HG02884 (cell line): Measurements from ENCODE around the gene FGFR2.
"Not testable (repeated sequence)": the region's sequence is repeated elsewhere in the genome, so short reads cannot be mapped to it uniquely, and the experiment has no call there.

Experiments
- ATAC-seq: cut with Tn5 transposase; IDR thresholded peaks from one replicate; pipeline ENCODE4 v1.9.1; 2021; ENCODE audit warnings: mild to moderate bottlenecking, moderate library complexity; ENCODE audit not compliant: unreplicated experiment

Gene FGFR2

GRCh38 chr10:121556455-121556854 lies 41.8 kb downstream of the FGFR2 start:
- ATAC-seq, result no peak

- ATAC-seq, result not testable (repeated sequence)
Measured at GRCh38 chr10:121554916-121555315, 43.3 kb downstream of the FGFR2 start.

DNA sequence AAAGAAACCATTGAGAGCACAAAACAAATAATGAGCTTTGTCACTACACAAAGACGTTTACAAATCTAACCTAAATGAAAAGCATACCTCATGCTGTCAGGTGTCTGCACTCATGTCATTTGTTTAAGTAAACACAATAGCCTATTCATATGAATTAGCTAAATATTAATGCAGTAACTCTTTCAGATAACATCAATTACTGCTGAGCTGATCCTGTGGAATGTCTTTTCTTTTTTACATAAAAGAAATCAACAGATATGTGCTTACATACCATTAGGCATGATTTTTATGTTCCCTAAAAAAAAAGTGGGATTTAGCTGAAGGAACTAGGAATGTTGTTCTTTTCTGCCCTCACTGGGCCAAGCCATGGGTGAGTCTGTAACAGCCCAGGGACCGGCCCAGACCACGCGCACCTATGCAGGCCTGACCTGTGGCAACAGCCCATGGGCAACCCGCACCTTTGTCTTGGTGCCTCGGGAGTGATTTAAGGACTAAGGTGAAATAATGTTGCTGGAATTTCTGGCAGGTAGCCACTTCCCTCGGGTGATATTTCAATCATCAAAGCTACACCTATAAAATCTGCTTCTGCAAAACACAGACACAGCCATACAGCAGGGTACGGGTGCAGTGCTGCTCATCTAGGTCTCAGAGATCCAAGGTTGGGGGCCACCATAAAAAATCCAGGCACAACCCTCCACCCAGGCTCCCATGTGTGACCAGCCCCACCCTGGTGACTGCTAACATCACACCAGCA lies 44.6 kb downstream of the FGFR2 start:
- no peak for ATAC-seq

- no peak for ATAC-seq
Measured at GRCh38 chr10:121552746-121553145, 45.5 kb downstream of the FGFR2 start.

GRCh38 chr10:121551210-121551885 lies 46.9 kb downstream of the FGFR2 start:
- ATAC-seq, result no peak

DNA sequence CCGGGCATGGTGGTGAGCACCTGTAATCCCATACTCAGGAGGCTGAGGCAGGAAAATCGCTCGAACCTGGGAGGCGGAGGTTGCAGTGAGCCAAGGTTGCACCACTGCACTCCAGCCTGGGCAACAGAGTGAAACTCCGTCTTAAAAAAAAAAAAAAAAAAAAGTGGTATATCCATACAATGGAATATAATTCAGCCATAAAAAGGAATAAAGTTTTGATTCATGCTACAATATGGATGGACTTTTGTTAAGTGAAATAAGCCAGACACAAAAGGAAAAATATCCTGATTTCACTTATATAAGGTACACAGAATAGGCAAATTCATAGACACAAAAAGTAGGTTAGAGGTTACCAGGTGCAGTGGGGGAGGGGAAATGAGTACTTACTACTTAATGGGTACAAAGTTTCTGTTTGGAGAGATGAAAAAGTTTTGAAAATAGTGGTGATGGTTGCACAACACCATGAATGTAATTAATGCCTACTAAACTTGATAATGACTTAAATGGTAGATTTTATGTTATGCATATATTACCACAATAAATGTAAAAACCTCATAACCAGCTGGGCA lies 53.9 kb downstream of the FGFR2 start:
- no peak for ATAC-seq

GRCh38 chr10:121543545-121543944 lies 54.7 kb downstream of the FGFR2 start:
- no peak for ATAC-seq

GRCh38 chr10:121541450-121542120 lies 56.7 kb downstream of the FGFR2 start:
- ATAC-seq, result no peak

GRCh38 chr10:121540732-121541395 lies 57.4 kb downstream of the FGFR2 start:
- ATAC-seq, result no peak

GRCh38 chr10:121539786-121540185 lies 58.5 kb downstream of the FGFR2 start:
- ATAC-seq, result no peak

- no peak for ATAC-seq
Measured at GRCh38 chr10:121536310-121536913, 61.8 kb downstream of the FGFR2 start.

DNA sequence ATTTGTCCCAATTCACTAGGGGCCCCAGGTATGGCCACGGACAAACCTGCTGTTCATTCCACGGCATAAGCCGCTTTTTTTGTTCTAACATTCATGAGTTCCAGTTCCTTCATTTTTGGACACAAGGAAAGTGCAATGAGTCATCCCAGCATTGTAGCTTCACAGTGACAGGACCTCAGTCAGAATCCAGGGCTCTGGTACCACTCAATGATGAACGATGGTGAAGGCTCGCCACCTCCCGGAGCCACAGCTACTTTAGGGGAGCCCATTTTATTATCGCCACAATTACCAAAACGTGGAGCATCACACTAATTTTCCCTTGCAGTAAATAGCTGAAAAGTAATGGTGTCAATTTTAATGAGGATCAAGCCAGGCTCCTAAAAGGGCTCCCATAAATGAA lies 62.9 kb downstream of the FGFR2 start:
- no peak for ATAC-seq

DNA sequence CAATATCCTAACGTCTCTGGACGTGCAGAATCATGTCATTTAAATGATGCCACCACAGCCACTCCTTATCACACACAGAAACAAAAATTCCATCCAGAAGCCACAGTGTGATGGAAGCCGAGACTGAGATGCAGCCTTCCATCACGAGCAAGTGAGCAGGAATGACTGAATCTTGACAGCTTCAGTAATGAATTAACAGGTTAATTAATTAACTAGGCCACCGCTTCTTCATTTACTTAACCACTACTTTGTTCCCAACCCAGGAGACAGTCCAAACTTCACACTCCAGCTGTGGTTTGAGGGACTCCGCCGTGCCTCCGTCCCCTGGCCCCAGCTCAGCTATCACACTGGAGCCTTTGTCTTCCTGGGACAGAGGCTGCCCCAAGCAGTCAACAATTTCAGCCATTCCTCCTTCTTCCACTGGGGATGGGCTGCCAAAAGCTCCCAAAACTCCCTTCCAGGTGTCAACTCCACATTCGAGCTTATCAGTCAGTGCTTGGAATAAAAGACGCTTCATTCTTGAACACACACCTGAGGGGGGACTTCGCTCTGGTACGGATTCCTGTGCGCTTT lies 65.9 kb downstream of the FGFR2 start:
- no peak for ATAC-seq

- no peak for ATAC-seq
Measured at GRCh38 chr10:121531830-121532178, 66.4 kb downstream of the FGFR2 start.

GRCh38 chr10:121531076-121531829 lies 67.0 kb downstream of the FGFR2 start:
- no peak for ATAC-seq

DNA sequence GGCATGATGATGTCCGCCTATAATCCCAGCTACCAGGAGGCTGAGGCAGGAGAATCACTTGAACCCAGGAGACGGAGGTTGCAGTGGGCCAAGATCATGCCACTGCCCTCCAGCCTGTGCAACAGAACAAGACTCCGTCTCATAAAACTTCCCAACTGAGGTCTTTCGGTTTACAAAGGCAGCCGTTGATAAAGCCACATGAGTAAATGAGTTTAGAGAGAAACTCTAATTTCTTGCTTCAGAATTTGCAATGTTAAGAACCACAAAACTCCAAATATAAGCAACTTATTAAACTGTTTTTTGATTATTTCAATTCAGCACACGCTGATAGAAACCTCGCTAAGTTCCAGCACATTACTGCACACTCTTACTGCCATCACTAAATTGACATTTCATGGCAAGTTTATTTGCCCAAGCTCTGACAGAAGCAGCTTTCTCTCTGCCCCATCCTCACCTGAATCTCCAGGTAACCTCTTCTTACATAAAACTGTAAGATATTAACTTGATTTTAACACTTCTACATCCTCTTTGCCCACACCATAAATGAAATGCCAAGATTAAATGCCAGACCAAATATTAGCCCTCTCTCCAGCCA lies 67.7 kb downstream of the FGFR2 start:
- ATAC-seq, result no peak

- ATAC-seq, result no peak
Measured at GRCh38 chr10:121527690-121528089, 70.6 kb downstream of the FGFR2 start.

GRCh38 chr10:121526801-121527221 lies 71.4 kb downstream of the FGFR2 start:
- no peak for ATAC-seq

DNA sequence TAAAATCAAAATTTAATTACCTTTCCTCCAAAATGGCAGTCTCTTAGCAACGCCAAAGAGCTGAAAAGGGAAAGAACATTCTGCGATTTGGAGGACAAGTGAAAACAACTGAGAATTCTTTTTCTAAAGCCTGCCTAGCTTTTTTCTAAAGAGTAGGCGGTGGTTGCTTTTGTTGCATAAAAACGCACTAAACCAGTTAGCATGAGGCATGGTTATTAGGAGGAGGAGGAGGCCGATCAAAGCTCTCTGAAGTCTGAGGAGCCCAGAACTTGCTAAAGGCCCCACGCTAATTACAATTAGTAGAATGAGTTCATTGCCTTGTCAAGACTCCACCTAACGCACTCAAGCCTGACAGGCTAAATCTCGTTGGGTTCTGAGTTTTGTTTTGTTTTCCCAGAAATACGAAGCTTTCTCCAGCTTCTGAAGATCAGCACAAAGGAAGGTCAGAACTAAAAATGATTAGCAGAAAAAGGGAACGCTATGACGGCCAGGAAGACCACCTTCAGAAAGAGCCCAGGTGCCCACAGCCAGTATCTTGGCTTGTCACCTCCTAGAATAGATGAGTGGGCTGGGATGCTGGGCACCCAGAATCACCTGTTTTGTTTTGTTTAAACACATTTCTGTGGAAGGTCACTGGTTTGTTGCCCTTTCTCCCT lies 72.0 kb downstream of the FGFR2 start:
- no peak for ATAC-seq
